Activated gamma-delta T cell treated with Interleukin-2 at 50 U/mL for 16 hours (primary cell): ENCODE data around the gene SEPTIN2.
"Not testable (repeated sequence)": the region's sequence is repeated elsewhere in the genome, so short reads cannot be mapped to it uniquely, and the experiment has no call there.

ENCODE experiments used
- DNase-seq: peaks from one replicate; pipeline ENCODE4 v3.0.0-alpha.2; 2020

The SEPTIN2 gene

GRCh38 chr2:241354668-241355658, 39.2 kb downstream of the SEPTIN2 start:
- peak; percentile 49 for DNase-seq

GRCh38 chr2:241355983-241356870, 40.5 kb downstream of the SEPTIN2 start, which contains the start of gene FARP2:
FARP2 (plus strand) TSS chr2:241356285; CDS start chr2:241373108, 16,823 bp downstream.
- peak; percentile 95 for DNase-seq

DNA sequence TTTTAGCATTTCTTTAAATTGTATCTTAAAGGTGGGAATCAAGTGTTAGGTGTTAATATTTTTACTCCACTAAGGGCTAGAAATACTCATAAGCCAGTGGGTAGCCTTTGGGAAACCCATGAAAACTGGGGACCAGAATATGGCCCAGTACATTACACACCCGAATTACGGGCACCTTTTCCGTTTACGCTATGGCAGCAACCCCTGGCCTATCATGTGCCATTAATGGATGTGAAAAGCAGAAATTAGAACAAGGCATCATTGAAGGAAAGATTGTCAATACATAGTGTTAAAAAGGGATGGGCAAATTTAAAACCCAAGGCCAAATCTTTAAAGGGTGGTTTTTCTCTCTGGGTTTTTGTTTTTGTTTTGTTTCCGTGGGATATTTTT, 41.1 kb downstream of the SEPTIN2 start:
- no peak for DNase-seq

GRCh38 chr2:241357531-241357930, 41.8 kb downstream of the SEPTIN2 start:
- DNase-seq = no peak

- DNase-seq = no peak
Observed at GRCh38 chr2:241358470-241358869, 42.7 kb downstream of the SEPTIN2 start.

GRCh38 chr2:241359481-241360045, 43.8 kb downstream of the SEPTIN2 start:
- no peak for DNase-seq

DNA sequence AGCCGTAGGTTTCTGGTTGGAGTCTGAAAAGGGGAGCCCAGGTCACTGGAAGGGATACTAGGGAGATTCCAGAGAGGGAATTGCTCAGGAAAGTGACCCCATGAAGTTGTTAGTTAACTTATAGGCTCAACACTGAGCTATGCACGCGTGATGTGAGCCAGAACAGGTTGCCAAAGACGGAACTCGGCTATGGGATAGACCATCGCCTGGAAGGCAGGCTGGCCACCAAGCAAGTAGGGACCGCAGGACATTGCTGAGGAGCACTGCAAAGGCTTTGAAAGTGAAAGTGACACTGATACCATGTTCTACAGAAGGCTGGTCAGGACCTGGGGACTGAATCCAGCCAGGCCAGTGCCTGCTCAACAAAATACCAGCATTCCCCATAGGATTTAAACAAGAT, 47.7 kb downstream of the SEPTIN2 start:
- no peak for DNase-seq

- no peak for DNase-seq
Observed at GRCh38 chr2:241364781-241365180, 49.1 kb downstream of the SEPTIN2 start.

- DNase-seq = no peak
Observed at GRCh38 chr2:241366678-241367077, 51.0 kb downstream of the SEPTIN2 start.

DNA sequence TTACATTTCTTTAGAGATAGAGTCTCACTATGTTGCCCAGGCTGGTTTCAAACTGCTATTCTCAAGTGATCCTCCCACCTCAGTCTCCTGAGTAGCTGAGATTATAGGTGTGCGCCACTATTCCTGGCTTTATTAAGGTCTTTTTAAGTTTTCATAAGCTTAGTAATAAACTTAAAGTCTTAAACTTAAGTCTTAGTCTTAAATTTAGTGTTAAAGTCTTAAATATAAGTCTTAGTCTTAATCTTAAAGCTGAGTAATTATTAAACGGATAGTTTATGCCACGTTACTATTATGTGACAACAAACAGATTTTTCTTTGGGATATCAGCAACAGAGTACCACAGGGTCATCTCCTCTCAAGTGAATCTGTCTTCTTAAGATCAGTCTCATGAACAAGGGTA, 52.9 kb downstream of the SEPTIN2 start:
- DNase-seq = no peak

- no peak for DNase-seq
Observed at GRCh38 chr2:241372361-241372992, 56.8 kb downstream of the SEPTIN2 start.

DNA sequence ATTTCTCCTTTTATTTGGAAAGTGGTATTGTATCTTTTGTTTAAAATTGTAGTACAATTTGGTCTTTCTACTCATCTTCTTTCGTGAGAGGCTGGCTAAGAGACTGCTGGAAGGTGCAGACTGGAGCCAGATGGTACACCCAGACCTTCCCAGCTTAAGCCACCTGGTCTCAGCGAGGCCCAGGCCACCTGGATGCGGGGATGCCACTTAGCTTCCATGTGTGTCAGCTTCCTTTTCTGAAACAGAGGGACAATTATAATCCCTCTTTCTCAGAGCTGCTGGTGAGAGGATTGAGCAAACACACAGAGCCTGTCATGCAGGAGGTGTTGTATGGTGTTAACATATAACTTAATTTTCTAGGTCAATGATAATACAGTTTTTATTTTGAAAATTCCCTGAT, 57.7 kb downstream of the SEPTIN2 start:
- DNase-seq = no peak

DNA sequence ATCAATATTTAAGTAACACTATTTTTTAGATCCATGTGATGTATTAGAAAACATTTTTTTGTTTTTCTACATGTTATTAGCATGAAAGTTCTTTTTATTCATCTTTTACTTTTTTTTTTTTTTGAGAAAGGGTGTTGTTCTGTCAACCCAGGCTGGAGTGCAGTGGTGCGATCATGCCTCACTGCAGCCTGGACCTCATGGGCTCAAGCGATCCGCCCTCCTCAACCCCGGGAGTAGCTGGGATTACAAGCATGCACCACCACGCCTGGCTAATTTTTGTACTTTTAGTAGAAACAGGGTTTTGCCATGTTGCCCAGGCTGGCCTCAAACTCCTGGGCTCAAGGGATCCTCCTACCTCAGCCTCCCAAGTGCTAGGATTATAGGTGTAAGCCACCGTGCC, 58.2 kb downstream of the SEPTIN2 start:
- DNase-seq = not testable (repeated sequence)

- DNase-seq = no peak
Observed at GRCh38 chr2:241375300-241375699, 59.6 kb downstream of the SEPTIN2 start.

DNA sequence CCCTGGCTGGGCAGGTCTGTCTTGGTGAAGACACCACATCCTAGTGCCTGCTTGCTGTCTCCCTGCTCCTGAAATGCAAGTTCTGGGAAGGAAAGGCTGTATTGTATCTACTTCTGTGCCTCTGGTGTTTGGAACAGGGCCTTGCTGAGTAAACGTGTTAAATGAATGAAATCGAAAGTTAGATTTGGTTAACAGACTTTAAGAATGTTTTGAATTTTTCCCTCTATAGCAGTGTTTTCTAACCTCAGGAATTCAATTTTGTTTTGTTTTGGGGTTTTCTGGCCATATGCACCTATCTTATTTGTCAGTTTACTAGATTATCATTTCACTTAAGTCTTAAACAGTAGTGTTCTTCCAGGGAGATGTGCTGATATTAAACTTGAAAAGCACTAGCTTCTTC, 61.1 kb downstream of the SEPTIN2 start:
- no peak for DNase-seq

GRCh38 chr2:241378816-241379215, 63.1 kb downstream of the SEPTIN2 start:
- DNase-seq = no peak

DNA sequence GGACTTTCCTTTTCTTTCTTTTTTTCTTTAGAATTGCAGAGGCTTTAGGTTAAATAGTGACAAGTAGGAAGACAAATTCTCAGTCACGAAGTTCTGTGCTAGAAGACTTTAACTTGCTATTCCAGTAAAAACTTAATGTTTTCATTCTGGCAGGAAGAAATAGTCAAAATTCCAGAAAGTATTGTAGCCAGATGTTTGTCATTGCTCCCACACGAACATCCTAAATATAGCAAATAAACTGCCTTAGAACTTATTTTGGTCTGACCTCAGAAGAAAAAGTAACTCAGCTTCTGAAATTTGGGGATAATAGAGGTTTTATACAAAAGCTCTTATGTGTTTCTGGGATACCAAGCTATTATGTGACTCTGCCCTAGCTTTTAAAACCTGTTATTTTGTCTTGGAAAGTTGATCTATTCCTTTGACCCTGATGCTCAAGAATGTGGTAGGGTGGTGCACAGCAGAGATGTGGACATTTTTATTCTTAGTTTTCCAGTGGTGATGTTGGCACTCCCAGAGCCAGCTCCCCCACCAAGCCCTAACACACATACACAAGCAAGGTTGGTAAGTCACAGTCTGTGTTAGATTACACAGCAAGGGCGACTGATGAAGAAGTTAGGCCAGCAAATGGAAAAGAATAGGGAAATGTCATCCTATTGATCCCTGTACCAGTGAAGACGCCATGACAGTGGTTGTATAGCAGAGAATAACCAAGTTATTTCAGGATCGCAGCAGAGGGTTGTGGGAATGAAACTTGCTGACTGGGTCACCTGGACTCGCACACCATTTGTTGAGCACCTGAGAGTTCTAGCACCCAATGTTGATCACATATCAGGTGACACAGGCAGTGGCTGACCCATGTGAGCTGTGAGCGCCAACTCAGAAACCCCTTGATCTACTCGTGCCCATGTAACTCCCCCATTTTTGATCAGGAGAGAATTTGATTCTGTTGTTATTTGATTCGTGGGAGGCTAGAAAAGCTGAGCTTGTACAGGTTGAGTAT, 64.1 kb downstream of the SEPTIN2 start:
- no peak for DNase-seq

- DNase-seq = no peak
Observed at GRCh38 chr2:241381872-241382271, 66.1 kb downstream of the SEPTIN2 start.

GRCh38 chr2:241385450-241385849, 69.7 kb downstream of the SEPTIN2 start:
- DNase-seq = not testable (repeated sequence)

GRCh38 chr2:241386519-241386918, 70.8 kb downstream of the SEPTIN2 start:
- DNase-seq = no peak

DNA sequence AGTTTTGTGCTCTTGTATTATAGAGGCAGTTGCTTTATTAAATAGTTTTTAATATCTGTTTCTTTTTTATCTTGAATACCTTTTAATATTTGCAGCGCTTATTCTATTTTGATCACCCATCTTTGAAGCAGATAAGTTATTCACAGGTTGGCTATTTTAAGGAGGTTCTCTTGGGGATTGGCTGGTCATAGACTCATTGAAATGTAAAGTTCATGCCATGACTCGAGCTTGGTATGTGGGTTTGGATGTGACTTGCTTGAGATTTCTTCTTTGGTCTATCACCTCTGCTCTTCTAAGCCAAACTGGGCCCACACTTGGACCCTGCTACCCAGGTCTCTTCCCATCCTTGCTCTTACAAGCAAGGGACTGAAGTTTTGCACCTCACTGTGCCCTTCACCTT, 74.0 kb downstream of the SEPTIN2 start:
- no peak for DNase-seq
